ENCODE measurements around the gene SGCD. TPM values are rescaled to one million over a fixed set of nuclear protein-coding genes. Genes with fewer than 3 reads are reported as not detected.

Gene SGCD
- polyA plus RNA-seq, 1 donor (not counting 4 experiments of a cell fraction or from before 2014, with no cell fraction given), result not detected

DNA sequence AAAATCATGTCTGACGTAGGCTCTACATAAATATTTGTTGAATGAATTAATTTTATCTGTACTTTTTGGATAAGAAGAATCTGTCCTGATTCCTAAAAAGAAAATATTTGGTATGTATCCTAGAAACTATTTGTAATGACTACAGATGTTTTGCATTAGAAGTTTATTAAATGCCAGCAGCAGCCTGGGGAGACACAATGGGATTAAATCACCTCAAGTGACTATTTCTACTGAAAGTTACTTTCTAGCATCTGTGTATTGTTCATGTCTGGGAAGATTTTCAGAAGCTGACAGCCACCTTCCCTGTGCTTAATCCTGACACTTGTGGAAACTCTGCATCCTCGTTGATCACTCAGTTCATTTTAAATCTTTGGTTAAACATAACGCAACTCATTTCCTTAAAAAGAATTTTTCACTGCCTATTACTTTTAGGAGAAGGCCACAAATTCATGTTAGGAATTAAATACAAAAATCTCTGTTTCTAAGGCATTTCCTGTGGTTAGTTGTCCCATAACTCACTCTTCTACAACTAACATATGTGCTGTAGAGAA, 313.8 kb downstream of the SGCD start:
- Histone ChIP-seq H2AFZ (ENCODE audit: control insufficient read depth, low read length) (no peak overlapping the region), H3K4me3 (ENCODE audit: control insufficient read depth in 2 of 3, extremely low read depth in 1 of 3, insufficient read depth in 2 of 3, low read depth in 1 of 3, low read length in 3 of 3) (no peak overlapping the region), H3K9me3 (ENCODE audit: control insufficient read depth, low read depth, low read length) (no peaks in the 10 kb centered on the region), H3K9me1 (ENCODE audit: control insufficient read depth, extremely low read depth, insufficient read depth, low read length) (no peaks in the 10 kb centered on the region), H3K79me2 (ENCODE audit: control insufficient read depth, insufficient read depth, low read length) (no peaks in the 10 kb centered on the region), H3K4me2 (ENCODE audit: control insufficient read depth, extremely low read depth, insufficient read depth, low read depth, low read length) (no peak overlapping the region), H3K27me3 (ENCODE audit: control insufficient read depth, extremely low read depth, insufficient read depth, low read length) (no peaks in the 10 kb centered on the region), H3K36me3 (ENCODE audit: control insufficient read depth in 2 of 2, extremely low read depth in 1 of 2, insufficient read depth in 2 of 2, low read length in 2 of 2) (no peaks in the 10 kb centered on the region), H3K9ac (ENCODE audit: control insufficient read depth, extremely low read depth, insufficient read depth, low read length) (no peak overlapping the region), H3K4me1 (ENCODE audit: control insufficient read depth, extremely low read depth, insufficient read depth, low read length) (no peaks in the 10 kb centered on the region), H4K20me1 (ENCODE audit: control insufficient read depth, extremely low read depth, insufficient read depth, low read length) (no peaks in the 10 kb centered on the region), H3K27ac (ENCODE audit: control insufficient read depth, insufficient read depth, low read length) (no peak overlapping the region)
- FAIRE-seq, result no peak
- DNase-seq (ENCODE audit: low read depth, low spot score), result no peak
- dilution Hi-C loops (cut with MboI; ENCODE audit: extremely low pct_ligation_motif_present, low sequenced_read_pairs), result no loop called here
- TF ChIP-seq, protein P1, sequence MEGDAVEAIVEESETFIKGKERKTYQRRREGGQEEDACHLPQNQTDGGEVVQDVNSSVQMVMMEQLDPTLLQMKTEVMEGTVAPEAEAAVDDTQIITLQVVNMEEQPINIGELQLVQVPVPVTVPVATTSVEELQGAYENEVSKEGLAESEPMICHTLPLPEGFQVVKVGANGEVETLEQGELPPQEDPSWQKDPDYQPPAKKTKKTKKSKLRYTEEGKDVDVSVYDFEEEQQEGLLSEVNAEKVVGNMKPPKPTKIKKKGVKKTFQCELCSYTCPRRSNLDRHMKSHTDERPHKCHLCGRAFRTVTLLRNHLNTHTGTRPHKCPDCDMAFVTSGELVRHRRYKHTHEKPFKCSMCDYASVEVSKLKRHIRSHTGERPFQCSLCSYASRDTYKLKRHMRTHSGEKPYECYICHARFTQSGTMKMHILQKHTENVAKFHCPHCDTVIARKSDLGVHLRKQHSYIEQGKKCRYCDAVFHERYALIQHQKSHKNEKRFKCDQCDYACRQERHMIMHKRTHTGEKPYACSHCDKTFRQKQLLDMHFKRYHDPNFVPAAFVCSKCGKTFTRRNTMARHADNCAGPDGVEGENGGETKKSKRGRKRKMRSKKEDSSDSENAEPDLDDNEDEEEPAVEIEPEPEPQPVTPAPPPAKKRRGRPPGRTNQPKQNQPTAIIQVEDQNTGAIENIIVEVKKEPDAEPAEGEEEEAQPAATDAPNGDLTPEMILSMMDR (optimal IDR thresholded peaks at IDR 0.05 in 1 of 3, IDR thresholded peaks at IDR 0.05 in 1 of 3, conservative IDR thresholded peaks at IDR 0.05 in 1 of 3; ENCODE audit: extremely low read depth in 1 of 3, insufficient read depth in 2 of 3, low read length in 3 of 3), result no peak
- TF ChIP-seq EZH2 (IDR thresholded peaks at IDR 0.05; ENCODE audit: low read length), result no peak

GRCh38 chr5:156641686-156642085, 314.7 kb downstream of the SGCD start:
- dilution Hi-C loops (cut with MboI; ENCODE audit: extremely low pct_ligation_motif_present, low sequenced_read_pairs), result no loop called here
- TF ChIP-seq EZH2 (IDR thresholded peaks at IDR 0.05; ENCODE audit: low read length), result no peak
- TF ChIP-seq, protein P1 (optimal IDR thresholded peaks at IDR 0.05 in 1 of 3, IDR thresholded peaks at IDR 0.05 in 1 of 3, conservative IDR thresholded peaks at IDR 0.05 in 1 of 3; ENCODE audit: extremely low read depth in 1 of 3, insufficient read depth in 2 of 3, low read length in 3 of 3), result no peak
- DNase-seq (ENCODE audit: low read depth, low spot score), result no peak

More at GRCh38 chr5:156641686-156642085, 314.7 kb downstream of the SGCD start:
- FAIRE-seq, result no peak
- Histone ChIP-seq H3K4me2 (ENCODE audit: control insufficient read depth, extremely low read depth, insufficient read depth, low read depth, low read length) (no peak overlapping the region), H3K4me3 (ENCODE audit: control insufficient read depth in 2 of 3, extremely low read depth in 1 of 3, insufficient read depth in 2 of 3, low read depth in 1 of 3, low read length in 3 of 3) (no peak overlapping the region), H3K9ac (ENCODE audit: control insufficient read depth, extremely low read depth, insufficient read depth, low read length) (no peak overlapping the region), H2AFZ (ENCODE audit: control insufficient read depth, low read length) (no peak overlapping the region), H3K36me3 (ENCODE audit: control insufficient read depth in 2 of 2, extremely low read depth in 1 of 2, insufficient read depth in 2 of 2, low read length in 2 of 2) (no peaks in the 10 kb centered on the region), H3K27me3 (ENCODE audit: control insufficient read depth, extremely low read depth, insufficient read depth, low read length) (no peaks in the 10 kb centered on the region), H3K79me2 (ENCODE audit: control insufficient read depth, insufficient read depth, low read length) (no peaks in the 10 kb centered on the region), H3K4me1 (ENCODE audit: control insufficient read depth, extremely low read depth, insufficient read depth, low read length) (no peaks in the 10 kb centered on the region), H3K27ac (ENCODE audit: control insufficient read depth, insufficient read depth, low read length) (no peak overlapping the region), H4K20me1 (ENCODE audit: control insufficient read depth, extremely low read depth, insufficient read depth, low read length) (no peaks in the 10 kb centered on the region), H3K9me3 (ENCODE audit: control insufficient read depth, low read depth, low read length) (no peaks in the 10 kb centered on the region), H3K9me1 (ENCODE audit: control insufficient read depth, extremely low read depth, insufficient read depth, low read length) (no peaks in the 10 kb centered on the region)
